Measurements from ENCODE around the gene ZFHX3. TPM values are rescaled to one million over a fixed set of nuclear protein-coding genes. Genes with fewer than 3 reads are reported as not detected.
A peak's percentile ranks its signal among the peaks of the same experiment; 100 is the strongest.

Gene ZFHX3
- total RNA-seq, 2 donors from 2014 or later, result 0.79 to 2.2 TPM

DNA sequence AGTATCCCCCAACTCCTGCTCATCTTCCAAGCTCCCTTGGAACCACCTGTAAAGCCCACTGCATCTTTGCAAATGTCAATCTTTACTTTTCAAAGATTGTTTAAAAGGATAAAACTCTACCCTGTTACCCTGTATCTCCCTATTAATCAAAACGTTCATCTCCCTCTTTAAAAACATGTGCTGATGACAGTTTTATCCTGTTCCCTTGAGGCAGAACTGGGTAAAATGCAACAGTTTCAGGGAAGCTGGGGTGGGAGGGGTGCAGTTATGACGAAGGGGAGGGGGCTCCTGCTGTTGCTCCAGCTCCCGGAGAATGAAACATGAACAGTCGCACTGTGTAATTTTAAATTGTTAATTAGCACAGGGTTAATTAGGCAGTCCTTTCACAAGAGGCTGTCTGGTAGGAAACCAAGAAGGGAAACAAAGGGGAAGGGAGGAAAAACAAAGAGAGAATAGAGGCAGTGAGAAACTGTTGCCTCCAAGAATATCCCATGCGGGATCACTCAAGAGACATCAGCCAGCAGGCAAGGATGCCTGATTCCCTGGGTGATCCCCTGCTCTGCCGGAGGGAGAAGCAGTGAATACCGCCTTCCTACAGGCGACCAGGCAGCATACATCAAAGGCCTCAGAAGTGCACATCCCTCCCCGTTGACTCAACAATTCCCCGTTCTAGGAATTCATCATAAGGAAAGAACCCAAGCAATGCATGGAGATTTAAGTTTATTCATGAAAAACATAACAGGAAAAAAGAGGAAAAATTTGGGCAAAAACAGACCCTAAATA, 84.2 kb downstream of the ZFHX3 start:
- Mint-ChIP-seq H3K9me3 (peaks cover 1% of the 10 kb centered on the region), H3K27me3 (ENCODE audit: insufficient read depth) (peaks cover 8% of the 10 kb centered on the region), H3K4me1 (no peaks in the 10 kb centered on the region), H3K36me3 (ENCODE audit: low read depth) (no peaks in the 10 kb centered on the region), H3K4me3 (no peak overlapping the region), H3K27ac (no peak overlapping the region)
- Histone ChIP-seq H3K36me3 (ENCODE audit: control insufficient read depth, insufficient read depth, low read length) (no peaks in the 10 kb centered on the region), H3K27me3 (ENCODE audit: control insufficient read depth, insufficient read depth, low read length, poor library complexity, severe bottlenecking) (no peaks in the 10 kb centered on the region), H3K9ac (ENCODE audit: extremely low read depth, low read length, poor library complexity, severe bottlenecking) (no peak overlapping the region), H3K4me1 (ENCODE audit: control insufficient read depth, insufficient read depth, low read length) (no peaks in the 10 kb centered on the region), H3K4me3 (ENCODE audit: low read length) (no peak overlapping the region), H3K9me3 (ENCODE audit: control insufficient read depth, low read length) (no peaks in the 10 kb centered on the region), H3K27ac (ENCODE audit: low read depth, low read length) (no peak overlapping the region)
- no peak for DNase-seq
- WGBS, 2 experiments (ENCODE audit: insufficient coverage in 1 of 2, insufficient read length in 1 of 2), result 81 to 84% methylated on average over 5 to 10 of the region's 10 CpGs
- TF ChIP-seq, protein P1, sequence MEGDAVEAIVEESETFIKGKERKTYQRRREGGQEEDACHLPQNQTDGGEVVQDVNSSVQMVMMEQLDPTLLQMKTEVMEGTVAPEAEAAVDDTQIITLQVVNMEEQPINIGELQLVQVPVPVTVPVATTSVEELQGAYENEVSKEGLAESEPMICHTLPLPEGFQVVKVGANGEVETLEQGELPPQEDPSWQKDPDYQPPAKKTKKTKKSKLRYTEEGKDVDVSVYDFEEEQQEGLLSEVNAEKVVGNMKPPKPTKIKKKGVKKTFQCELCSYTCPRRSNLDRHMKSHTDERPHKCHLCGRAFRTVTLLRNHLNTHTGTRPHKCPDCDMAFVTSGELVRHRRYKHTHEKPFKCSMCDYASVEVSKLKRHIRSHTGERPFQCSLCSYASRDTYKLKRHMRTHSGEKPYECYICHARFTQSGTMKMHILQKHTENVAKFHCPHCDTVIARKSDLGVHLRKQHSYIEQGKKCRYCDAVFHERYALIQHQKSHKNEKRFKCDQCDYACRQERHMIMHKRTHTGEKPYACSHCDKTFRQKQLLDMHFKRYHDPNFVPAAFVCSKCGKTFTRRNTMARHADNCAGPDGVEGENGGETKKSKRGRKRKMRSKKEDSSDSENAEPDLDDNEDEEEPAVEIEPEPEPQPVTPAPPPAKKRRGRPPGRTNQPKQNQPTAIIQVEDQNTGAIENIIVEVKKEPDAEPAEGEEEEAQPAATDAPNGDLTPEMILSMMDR (conservative IDR thresholded peaks at IDR 0.05), result no peak

DNA sequence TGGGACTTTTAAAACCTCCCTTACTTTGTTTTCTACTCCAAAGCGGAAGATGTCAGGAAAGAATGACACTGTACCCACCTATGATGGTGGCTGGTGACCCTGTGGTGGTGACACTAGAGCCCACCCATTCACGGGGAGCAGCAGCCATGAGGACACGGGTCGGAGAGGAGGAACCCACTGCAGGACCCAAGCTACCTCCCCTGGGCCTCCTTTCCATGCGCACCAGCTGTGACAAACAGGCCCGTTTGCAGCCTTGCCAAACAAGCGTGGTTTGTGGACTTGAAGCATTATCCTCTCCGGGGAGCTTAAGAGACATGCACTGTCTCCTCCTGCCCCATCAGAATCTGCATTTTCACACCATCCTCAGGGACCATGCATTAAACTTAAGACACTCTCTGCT, 85.6 kb downstream of the ZFHX3 start:
- no peak for DNase-seq

DNA sequence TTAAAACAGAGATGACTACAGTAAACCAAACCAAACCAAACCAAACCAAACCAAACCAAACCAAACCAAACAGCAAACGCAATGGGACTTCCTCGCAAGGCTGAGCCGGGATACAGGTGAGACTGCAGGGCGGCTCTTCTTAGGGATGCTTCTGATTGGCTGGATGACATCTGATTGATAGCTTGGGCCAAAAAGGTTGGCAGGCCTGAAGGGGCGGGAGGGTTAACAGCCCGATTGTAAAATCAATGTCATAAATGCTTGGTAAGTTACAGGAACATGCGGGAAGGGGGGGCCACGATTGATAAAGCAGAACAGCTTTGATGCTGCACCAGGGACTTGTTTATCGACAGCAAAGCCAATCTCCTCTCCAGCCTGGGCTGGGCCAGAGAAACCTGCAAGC, 86.1 kb downstream of the ZFHX3 start:
- Histone ChIP-seq H3K4me3 (ENCODE audit: low read length) (no peak overlapping the region), H3K9ac (ENCODE audit: extremely low read depth, low read length, poor library complexity, severe bottlenecking) (no peak overlapping the region), H3K36me3 (ENCODE audit: control insufficient read depth, insufficient read depth, low read length) (no peaks in the 10 kb centered on the region), H3K4me1 (ENCODE audit: control insufficient read depth, insufficient read depth, low read length) (no peaks in the 10 kb centered on the region), H3K27ac (ENCODE audit: low read depth, low read length) (no peak overlapping the region), H3K9me3 (ENCODE audit: control insufficient read depth, low read length) (no peaks in the 10 kb centered on the region), H3K27me3 (ENCODE audit: control insufficient read depth, insufficient read depth, low read length, poor library complexity, severe bottlenecking) (no peaks in the 10 kb centered on the region)
- Mint-ChIP-seq H3K4me3 (no peak overlapping the region), H3K9me3 (peaks cover 1% of the 10 kb centered on the region), H3K27me3 (ENCODE audit: insufficient read depth) (peaks cover 8% of the 10 kb centered on the region), H3K4me1 (no peaks in the 10 kb centered on the region), H3K36me3 (ENCODE audit: low read depth) (no peaks in the 10 kb centered on the region), H3K27ac (no peak overlapping the region)
- 92 to 96% methylated on average over 5 to 9 of the region's 9 CpGs for WGBS, 2 experiments (ENCODE audit: insufficient coverage in 1 of 2, insufficient read length in 1 of 2)
- TF ChIP-seq, protein P1 (conservative IDR thresholded peaks at IDR 0.05), result no peak
- DNase-seq, result peak; percentile 55

More for the DNA sequence above, 85.6 kb downstream of the ZFHX3 start:
- no peak overlapping the region for H3K27ac ChIP-seq (ENCODE audit: low read depth, low read length)
- H3K4me3 ChIP-seq (ENCODE audit: low read length), result no peak overlapping the region
- no peaks in the 10 kb centered on the region for H3K9me3 ChIP-seq (ENCODE audit: control insufficient read depth, low read length)
- H3K27ac Mint-ChIP-seq, result no peak overlapping the region
- no peak overlapping the region for H3K9ac ChIP-seq (ENCODE audit: extremely low read depth, low read length, poor library complexity, severe bottlenecking)
- no peaks in the 10 kb centered on the region for H3K36me3 ChIP-seq (ENCODE audit: control insufficient read depth, insufficient read depth, low read length)
- H3K9me3 Mint-ChIP-seq, result peaks cover 1% of the 10 kb centered on the region
- H3K27me3 Mint-ChIP-seq (ENCODE audit: insufficient read depth), result peaks cover 8% of the 10 kb centered on the region
- no peaks in the 10 kb centered on the region for H3K4me1 Mint-ChIP-seq
- TF ChIP-seq, protein P1 (conservative IDR thresholded peaks at IDR 0.05), result no peak
- no peaks in the 10 kb centered on the region for H3K27me3 ChIP-seq (ENCODE audit: control insufficient read depth, insufficient read depth, low read length, poor library complexity, severe bottlenecking)
- H3K36me3 Mint-ChIP-seq (ENCODE audit: low read depth), result no peaks in the 10 kb centered on the region
- no peak overlapping the region for H3K4me3 Mint-ChIP-seq
- no peaks in the 10 kb centered on the region for H3K4me1 ChIP-seq (ENCODE audit: control insufficient read depth, insufficient read depth, low read length)
- 94 to 98% methylated on average over 6 to 8 of the region's 8 CpGs for WGBS, 2 experiments (ENCODE audit: insufficient coverage in 1 of 2, insufficient read length in 1 of 2)
